ENCODE measurements around the gene NELFA.

NELFA gene
- 42.4 reads per million, percentile 65 among the genes with 10 or more reads in this experiment for total RNA-seq

DNA sequence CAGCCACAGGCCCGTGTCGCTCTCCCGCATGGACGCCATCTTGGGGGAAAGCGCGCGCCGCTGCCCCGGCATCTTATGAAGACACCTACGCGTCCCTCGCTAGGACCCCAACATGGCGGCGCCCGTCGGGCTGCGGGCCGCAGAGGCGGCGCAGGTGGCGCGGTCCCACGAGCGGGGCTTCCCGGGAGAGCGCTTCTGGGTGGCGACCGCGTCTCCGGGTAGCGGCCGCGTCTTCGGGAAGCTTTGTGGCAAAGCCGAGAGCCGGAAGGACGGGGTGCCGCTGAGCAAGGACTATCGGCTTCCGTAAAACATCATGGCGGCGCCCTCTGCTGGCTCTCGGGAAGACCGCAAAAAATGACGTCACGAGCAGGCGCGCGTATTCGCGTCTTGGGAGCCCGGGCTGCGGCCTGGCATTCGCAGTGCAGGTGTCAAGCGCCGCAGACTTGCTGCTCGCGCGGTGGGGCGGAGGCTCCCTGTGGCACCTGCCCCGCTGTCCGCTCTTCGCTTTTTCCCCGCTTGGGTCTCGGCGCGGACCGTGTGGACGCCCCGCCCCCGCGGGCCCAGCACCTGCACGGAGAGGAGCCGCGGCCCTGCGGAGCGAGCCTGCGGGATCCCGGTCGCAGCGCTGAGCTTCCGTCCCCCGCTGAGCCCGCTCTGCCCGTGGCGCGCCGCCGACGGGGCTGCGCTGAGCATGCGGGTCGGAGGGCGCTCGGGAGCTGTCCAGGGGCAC, at the start of gene NELFA:
Gene NELFA, minus strand, starts transcription at position 54 of the 730 bp plus-strand sequence. Its CDS starts 15 bp downstream, at position 39.
- DNase-seq, result peak; percentile 97

DNA sequence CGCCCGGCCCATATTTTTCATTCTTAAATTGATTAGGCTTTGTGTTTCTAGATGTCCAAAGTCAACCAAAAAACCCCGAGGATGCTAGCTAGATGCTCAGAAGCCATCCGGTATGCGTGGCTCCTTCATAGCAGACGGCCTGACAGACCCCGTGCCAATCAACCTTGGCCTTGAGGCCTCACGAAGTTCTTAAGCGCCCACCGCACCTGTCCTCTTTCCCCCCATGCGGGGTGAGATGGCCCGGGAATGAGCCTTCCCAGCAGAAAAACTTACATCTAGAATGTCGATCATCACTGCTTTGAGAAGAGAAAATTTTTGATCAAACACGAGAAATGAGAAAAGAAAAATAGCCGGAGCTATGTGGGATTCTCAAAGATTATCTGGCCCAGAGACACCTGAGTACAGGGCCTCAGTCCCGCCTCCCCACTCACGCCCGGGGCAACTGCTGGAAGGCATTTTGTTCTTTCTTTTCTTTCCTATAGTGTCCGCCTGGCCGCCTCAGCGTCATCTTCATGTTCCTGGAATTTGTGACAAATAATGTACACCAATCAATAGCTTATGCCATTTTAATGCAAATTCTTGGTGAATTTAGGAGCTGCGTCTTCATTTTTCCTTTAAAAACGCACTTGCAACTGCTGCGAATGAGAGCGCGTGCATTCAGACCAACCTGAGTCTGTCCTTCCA, 48.8 kb upstream of the NELFA start:
- no peak for DNase-seq

DNA sequence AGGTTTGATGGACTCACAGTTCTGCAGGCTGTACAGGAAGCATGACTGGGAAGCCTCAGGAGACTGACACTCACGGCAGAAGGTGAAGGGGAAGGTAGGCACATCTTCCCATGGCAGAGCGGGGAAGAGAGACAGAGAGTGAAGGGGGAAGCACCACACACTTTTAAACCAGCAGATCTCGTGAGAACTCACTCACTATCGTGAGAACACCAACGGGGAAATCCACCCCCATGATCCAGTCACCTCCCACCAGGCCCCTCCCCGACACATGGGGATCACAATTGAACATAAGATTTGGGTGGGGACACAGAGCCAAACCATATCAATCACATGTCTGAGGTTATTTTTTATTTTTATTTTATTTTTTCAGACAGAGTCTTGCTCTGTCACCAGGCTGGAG, 45.4 kb upstream of the NELFA start:
- no peak for DNase-seq

DNA sequence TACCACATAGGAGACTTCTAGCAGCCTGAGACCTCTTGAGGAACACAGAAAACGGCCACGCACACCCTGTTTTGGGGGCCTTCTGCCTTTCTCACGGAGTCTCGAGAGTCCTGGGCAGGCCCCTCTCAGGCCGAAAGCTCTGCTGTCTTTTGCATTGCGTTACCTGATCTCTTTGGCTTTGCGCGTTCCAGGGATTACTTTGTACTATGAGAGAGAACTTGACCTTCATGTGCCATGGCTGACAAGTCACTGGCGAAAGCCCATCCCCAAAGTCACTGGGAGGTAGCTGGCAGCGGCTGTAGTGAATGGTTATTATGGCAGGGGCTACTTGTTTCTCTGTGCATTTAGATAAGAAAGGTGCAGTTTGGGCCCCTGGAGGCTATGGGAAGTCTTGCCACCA, 42.3 kb upstream of the NELFA start:
- no peak for DNase-seq

DNA sequence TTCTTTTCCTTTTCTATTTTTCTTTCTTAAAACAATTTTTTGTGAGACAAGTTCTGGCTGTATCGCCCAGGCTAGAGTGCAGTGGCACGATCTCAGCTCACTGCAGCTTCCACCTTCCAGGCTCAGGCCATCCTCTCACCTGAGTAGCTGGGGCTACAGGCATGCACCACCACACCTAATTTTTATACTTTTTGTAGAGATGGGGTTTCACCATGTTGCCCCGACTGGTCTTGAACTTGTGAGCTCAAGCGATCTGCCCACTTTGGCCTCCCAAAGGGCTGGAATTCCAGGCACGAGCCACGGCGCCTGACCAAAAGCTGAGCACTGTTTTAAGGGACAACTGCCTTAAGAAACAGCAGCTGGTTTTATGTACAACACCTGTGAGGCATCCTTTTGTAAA, 41.0 kb upstream of the NELFA start:
- DNase-seq, result no peak

DNA sequence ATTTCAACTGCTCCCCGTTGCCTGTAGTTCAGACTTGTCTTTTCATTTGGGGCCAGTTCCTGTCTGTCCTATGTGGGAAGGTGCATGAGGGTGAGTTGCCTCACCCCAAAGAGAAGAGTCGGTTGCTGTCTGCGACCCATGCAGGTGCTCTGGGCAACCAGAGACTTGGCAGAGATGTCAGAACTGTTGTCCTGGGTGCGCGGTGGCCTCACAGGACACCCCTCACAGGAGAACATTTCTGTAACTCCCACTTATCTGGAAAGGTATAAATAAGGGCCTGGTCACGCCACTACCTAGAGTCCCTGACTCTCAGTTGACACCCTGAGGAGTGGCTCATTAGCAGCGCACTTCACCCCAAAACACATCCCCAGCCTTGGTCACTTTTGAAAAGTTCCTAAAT, 40.6 kb upstream of the NELFA start:
- no peak for DNase-seq

DNA sequence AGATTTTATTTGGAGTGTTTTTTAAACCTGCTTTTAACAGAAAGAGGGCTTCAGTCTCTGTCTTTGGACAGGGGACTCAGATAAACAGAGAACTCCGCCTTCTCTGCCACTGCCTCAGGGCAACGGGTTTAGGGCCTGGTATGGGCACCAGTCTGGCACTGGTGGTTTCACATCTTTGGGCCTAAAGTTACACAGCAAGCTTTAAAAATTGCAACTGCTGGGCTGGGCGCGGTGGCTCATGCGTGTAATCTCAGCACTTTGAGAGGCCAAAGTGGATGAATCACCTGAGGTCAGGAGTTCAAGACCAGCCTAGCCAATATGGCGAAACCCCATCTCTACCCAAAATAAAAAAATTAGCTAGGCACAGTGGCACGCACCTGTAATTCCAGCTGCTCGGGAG, 40.1 kb upstream of the NELFA start:
- no peak for DNase-seq

DNA sequence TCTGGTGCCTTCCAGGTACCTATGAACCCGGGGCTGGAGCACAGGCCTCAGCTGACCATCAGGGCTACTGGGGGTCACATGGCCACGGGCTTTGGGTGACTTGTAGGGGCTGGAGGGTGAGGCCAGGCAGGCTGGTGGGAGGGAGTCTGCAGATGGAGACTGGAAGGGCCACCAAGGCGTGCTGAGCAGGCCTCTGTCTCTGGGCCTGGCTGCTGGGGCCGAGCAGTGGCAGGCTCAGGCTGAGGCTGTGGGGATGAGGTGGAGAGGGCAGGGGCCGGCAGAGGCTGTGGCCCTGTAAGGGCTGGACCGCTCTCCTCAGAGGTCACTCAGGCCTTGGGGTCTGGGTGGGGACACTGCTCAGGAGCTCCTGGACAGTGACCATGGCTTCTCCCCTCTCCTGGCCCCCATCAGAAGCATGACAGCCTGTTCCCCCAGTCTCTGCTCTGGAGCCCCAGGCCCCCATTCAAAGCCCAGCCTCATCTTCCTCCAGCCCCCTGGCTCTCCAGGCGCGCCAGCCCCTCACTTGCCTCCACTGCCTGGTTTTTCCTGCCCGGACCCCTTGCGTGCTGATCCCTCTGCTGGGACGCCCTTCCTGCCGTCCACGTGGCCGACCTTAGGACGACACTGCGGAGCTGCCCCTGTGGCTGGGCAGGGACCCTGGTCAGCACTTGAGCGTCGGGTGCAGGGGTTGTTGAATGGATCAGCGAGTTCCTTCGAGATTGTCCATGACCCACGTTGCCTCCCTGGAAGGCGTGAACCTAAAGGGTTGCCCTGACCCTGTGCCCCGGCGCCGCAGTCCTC, 39.2 kb upstream of the NELFA start:
- no peak for DNase-seq

DNA sequence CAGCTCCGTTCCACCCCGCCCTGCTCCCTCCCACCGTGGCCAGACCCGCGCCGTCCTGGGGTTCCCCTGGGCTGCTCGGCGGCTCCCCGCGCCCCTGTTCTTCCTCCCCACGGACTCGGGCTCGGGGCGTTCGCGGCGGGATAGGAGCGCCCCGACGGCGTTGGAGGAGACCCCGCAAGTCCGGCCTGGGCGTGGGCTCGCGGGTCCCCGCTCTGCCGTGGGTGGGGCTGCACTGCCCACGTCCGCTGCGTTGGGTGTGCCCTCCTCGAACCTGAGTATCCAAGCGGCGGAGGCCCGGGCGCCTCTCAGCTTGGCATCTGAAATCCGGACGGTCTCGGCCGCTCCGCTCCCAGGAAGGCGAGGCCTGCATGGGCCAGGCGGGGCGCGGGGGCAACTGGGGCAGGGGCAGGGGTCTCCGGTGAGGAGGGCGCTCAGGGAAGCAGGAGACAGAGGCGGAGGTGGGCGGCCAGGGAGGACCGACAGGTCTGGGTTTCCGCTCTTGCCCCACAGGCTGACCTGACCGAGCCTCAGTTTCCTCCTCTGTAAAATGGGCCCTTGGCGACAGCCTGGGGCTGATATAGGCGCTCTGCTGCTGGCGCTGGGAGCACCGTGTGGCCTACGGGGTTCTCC, 38.4 kb upstream of the NELFA start:
- DNase-seq, result no peak

DNA sequence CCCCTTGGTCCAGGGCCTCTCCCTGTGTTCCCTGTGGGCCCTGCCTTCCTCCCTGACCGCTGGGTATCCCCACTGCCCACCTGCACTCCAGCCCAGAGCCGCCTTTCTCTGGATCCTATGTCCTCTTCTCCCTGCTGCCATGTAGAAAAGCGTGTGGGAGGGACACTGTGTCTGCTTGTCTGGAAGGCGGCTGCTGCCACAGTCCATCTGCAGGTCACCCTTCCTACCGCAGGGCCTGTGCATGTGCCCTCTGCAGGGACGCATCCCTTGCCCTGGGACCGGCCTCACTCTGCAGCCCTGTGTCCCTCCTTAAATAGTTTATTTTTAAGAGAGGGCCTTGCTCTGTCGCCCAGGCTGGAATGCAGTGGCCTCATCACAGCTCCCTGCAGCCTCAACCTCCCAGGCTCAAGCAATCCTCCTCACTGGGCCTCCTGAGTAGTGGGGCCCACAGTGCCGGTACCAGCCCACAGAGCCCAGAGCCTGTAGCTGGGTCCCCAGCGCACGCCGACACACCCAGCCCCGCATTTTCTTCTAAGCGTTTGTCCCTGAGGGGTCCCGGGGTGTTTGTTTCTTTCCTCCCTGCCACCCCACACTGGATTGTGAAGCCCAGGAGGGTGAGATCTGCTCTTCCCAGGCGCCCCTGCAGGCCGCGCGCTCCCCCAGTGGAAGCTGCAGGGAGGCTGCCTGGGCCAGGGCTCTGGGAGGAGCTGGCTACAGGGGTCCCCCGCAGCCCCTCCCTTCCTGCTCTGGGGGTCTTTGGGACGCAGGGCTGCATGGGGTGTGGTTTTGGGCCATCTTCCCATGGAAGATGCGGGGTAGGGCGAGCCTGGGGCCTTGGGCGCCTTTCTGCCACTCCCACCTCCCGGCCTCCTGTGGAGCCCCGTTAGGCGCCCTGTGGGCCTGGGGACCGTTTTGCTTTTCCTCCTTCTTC, 37.5 kb upstream of the NELFA start:
- no peak for DNase-seq

DNA sequence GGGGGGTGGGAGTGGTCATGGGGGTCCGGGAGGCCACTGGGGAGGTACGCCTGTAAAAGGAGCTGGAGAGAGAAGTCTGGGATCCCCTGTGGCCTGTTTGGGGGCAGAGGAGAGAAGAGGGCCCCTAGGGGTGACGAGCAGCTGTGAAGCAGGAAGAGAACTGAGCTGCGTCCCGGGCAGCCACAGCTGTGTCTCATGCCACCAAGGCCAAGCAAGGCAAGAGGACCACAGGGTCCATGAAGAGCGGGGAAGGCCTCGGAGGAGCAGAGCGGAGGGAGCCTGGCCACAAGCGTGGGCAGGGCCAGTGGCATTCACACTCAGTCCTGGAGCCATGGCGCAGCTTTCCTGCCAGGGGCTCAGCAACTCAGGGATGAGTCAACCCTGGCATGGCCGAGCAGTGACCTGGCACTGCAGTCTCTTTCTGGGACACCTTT, 36.8 kb upstream of the NELFA start:
- DNase-seq, result no peak

DNA sequence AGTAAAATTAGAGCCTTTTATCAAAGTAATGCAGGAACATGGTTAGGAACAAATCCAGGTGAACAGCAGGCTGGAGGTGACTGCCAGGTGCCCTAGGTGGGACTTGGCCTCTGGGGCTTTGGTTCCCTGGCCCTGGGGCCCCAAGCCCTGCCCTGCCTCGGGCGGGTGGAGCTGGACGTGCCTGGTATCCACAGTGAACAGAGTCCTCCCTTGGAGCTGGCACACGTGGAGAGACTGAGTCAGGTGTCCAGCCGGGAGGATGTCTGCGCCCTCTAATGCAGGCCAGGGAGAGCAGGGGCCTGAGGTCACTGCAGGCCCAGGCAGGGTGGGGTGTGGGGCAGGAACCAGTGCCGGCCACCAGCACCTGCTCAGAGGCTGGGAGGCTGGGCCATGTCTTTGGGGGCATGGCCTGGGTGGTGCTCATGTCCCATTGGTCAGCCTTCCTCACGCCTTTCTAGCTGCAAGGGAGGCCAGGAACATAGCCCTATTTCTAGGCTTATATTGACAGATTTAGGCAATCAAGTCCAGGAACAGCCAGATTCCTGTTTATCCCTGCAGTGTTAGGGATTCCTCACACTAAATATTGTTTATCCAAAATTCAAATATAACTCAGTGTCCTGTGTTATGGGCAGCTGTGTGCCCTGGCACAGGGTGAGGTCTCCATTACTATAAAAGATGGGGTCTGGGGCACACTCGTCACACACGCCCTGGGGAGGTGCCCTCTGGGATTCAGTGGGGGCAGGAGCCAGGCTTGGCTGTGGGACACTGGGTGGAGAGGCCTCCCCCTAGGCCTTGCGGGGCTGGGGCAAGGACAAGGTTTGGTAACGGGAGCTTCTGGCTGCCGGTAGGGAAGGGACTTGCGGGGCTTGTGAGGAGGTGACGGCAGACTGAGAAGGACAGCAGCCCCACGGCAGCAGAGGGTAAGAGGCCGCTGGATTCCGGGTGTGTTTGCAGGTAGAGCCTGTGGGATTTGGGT, 36.1 kb upstream of the NELFA start:
- DNase-seq, result no peak

DNA sequence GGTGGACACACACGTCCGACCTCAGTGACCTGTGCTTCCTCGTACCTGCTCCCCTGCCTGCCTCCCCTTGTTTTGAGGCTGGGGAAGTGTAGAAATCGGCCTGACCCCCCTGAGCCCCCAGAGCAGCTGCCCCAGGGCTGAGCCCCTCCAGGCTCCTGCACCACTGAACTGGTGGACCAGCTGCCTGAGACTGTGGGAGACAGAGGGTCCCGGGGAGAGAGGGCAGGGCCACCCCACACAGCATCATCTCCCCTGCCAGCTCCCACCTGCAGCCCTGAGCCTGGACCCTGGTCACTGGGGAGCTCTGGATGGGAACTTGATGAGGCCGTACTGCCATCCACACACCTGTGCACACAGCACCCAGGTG, 35.3 kb upstream of the NELFA start:
- DNase-seq, result no peak

DNA sequence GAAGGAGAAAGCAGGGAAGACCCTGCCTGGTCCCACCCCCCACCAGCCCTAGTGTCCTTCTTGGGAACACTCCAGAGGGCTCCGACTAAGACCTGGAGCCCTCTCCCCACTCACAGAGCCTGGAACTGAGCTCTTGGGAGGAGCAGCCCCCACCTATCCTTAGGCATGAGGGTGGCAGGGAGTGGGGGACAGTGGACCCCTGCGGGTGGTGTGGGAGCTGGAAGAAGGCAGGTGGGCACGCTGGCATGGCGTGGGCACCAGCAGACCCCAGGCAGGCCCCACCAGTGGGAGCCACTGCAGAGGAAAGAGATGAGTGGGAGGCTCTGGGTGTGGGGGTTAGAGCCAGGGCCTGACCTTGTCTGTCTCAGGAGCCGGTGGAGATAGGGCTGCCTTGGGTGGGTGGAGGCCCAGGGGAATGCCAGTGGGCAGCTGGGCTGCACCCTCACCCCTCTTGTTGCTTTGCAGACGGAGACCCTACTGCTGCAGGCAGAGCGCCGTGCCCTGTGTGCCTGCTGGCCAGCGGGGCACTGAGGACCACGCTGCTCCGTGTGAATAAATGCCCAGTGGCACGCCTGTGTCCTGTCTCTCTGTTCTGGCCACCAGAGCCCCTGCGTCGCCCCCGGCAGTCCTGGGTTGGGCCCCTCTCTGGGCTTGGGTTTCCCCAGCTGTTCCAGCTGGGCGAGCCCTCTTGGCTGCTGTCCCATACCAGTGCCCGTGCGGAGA, 34.8 kb upstream of the NELFA start:
- no peak for DNase-seq

DNA sequence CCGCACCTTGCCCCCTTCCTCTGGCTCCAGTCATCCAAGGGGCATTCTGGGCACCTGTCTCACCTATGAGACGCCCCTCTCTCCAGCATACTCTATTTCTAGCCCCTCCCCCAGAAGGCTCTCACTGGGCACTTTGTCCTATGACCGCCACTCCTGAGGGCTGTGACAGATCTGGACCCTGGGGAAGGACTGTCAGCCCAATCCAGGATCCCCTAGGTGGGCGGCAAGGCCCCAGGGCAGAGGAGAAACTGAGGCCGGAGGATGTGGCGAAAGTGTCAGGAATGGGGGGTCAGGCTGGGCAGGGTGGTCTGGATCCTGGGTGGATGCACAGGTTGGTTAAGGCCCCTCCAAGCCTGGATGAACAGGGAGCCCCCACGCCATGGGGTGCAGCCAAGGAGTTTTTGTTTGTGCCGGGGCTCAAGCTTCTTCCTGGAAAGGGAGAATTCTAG, 34.2 kb upstream of the NELFA start:
- no peak for DNase-seq

DNA sequence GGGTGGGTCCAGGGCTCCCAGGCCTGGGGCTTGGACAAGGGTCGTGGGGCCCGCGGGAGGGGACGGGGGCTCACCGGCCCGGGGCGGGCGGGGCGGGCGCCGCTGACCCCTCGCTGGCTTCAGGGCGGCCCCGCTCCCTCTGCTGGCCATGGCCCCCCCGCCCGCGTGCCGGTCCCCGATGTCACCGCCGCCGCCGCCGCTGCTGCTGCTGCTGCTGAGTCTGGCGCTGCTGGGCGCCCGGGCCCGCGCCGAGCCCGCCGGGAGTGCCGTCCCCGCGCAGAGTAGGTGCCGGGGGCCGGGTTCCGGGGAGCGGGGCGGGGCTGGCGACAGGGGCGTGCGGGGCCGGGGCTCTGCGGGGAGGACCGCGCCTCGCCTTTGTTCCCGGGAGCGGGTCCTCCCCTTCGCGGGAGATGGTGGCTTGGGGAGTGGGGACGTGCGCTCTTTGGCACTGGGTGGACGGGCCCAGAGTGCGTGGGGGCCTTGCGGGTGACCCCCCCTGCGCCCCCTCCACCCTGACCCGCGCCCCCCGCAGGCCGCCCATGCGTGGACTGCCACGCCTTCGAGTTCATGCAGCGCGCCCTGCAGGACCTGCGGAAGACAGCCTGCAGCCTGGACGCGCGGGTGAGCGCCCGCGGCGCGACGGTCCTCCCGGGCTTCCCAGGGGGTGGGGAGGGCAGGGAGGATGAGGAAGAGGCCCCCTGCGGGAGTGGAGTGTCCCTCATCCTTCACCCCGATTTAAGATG, 33.6 kb upstream of the NELFA start:
- DNase-seq, result no peak

DNA sequence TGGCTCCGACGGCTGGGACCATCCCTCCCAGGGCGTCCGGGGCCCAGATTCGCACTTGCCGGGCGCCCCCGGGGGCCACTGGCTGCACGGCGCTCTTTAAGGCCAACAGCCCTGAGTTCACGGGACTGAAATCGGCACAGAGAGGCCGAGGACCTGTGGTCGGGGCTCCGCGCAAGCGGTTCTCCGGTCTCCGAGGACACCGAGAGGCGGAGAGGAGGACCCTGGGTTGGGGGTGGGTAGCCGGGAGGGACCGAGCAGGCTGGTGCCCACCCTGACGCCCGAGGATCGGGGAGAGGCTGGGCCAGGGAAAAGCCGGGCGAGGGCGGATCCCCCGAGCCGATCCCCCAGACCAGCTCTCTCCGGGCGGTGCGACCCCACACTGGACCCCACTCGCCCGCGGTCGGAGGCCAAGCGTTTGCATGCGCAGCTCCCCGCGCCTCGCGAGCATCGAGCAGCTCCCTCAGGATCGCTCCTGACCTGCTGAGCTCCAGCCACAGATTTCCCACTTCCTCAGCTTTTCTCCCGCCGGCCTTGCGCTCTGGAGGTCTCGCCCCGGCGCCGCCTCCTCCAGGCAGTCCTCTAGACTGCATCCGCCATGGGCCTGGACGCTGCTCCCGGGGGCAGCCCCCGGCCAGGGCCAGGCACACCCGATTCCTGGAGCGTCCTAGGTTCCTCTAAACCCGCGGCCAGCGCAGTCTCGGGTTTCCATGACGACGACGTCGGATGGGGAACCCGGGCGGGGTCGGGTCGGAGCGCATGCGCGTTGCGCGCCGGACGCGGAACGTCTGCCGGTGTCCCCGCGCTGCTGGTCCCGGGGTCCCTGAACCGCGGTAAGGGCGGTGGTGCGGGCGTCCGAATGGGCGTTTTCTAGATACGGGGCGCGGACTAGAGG, 32.7 kb upstream of the NELFA start:
- DNase-seq, result peak; percentile 67

Data from effector CD4-positive, alpha-beta T cell (primary cell).